PFSK-1 (cell line): Measurements from ENCODE around the gene LMX1A.

Source experiments
- FOXP2 ChIP-seq: optimal IDR thresholded peaks from 2 replicates; pipeline ENCODE3; 2011; ENCODE audit warnings: borderline replicate concordance, control low read depth, inconsistent platforms; ENCODE audit not compliant: insufficient read depth; ENCODE audit errors: extremely low read length, extremely low read depth
- POLR2AphosphoS5 ChIP-seq: IDR thresholded peaks from 2 replicates; pipeline ENCODE4 v1.6.1; 2012; ENCODE audit warnings: low read depth, mild to moderate bottlenecking, control low read depth, low read length, moderate library complexity
- REST ChIP-seq, 2 experiments: IDR thresholded peaks; 2 replicates each; pipeline versions ENCODE4 v1.6.1 to v1.8.0; 2011 to 2012; ENCODE audit warnings: low read depth in 2 of 2, low read length in 2 of 2, control low read depth in 1 of 2, inconsistent platforms in 1 of 2, mild to moderate bottlenecking in 1 of 2, moderate library complexity in 1 of 2; ENCODE audit not compliant: insufficient read depth in 1 of 2
- SIN3A ChIP-seq: IDR thresholded peaks from 2 replicates; pipeline ENCODE4 v1.6.1; 2012; ENCODE audit warnings: mild to moderate bottlenecking, low read length, moderate library complexity, borderline replicate concordance; ENCODE audit not compliant: insufficient read depth
- TAF1 ChIP-seq: IDR thresholded peaks from 2 replicates; pipeline ENCODE4 v1.6.1; 2012; ENCODE audit warnings: low read length, control low read depth, borderline replicate concordance; ENCODE audit not compliant: insufficient read depth

Gene LMX1A

DNA sequence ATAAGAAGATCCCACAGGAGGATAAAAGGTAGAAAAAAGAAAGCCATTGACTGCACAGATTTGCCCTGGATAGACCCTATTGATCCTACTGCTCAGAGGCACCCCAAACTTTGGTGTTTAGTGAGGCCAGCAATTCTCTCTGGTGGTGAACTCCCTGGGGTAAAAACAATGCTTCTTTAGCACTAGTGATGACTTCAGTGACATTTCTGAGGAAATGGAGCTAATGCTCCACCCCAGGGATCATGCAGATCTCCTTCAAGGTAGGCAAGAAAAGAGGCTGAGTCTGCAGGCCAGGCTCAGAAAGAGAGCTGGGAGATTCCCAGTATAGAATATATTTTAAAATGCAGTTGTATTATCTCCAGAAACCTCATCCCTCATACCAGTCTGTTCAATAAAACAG, 140.3 kb downstream of the LMX1A start:
- TF ChIP-seq FOXP2 = no peak
- no peak for TF ChIP-seq REST (IDR thresholded peaks at IDR 0.05; ENCODE audit: insufficient read depth in 1 of 2, low read depth in 2 of 2, low read length in 2 of 2)
- no peak for TF ChIP-seq SIN3A
- no peak for TF ChIP-seq POLR2AphosphoS5
- TF ChIP-seq TAF1 = no peak

DNA sequence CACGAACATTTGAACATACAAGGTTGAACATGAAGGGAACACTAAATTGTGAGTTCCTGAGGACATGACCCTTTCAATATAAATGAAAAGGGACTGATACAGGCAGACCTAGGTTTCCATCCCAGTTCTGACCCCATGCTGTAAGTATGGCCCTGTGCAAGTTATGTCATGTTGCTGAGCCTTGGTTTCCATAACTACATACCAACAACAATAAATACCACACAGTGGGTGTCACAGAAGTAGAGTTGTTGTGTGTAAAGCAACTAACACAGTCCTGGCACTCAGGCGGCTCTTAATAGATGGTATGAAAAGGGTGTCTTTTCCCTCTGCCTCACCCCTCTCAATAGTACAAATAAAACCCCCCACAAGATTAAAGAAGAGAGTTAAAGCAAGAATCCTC, 140.8 kb downstream of the LMX1A start:
- no peak for TF ChIP-seq REST (IDR thresholded peaks at IDR 0.05; ENCODE audit: insufficient read depth in 1 of 2, low read depth in 2 of 2, low read length in 2 of 2)
- no peak for TF ChIP-seq SIN3A
- TF ChIP-seq POLR2AphosphoS5 = no peak
- no peak for TF ChIP-seq TAF1
- no peak for TF ChIP-seq FOXP2

GRCh38 chr1:165212229-165212628, 144.3 kb downstream of the LMX1A start:
- no peak for TF ChIP-seq POLR2AphosphoS5

GRCh38 chr1:165207853-165208515, 148.5 kb downstream of the LMX1A start:
- no peak for TF ChIP-seq POLR2AphosphoS5
- TF ChIP-seq REST (IDR thresholded peaks at IDR 0.05; ENCODE audit: insufficient read depth in 1 of 2, low read depth in 2 of 2, low read length in 2 of 2) = no peak
- no peak for TF ChIP-seq SIN3A
- no peak for TF ChIP-seq TAF1
- TF ChIP-seq FOXP2 = no peak

DNA sequence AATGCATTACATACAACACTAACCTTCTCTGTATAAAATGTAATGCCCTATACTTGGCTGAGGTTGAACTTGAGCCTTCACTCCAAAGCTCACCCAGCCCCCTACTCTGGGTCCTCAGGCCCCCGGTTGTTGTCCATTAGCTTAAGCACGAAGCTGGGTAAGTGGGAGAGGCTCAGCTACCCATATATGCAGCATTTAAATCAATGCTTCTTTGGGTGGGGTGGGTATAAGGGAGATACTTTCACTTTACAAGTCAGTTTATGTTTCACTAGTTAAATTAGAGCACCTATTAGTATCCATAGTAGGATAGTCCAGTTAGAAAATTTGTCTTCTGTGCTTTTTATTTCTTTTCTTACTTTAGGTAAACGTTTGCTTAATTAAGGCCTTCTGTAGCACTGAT, 151.4 kb downstream of the LMX1A start:
- no peak for TF ChIP-seq FOXP2

DNA sequence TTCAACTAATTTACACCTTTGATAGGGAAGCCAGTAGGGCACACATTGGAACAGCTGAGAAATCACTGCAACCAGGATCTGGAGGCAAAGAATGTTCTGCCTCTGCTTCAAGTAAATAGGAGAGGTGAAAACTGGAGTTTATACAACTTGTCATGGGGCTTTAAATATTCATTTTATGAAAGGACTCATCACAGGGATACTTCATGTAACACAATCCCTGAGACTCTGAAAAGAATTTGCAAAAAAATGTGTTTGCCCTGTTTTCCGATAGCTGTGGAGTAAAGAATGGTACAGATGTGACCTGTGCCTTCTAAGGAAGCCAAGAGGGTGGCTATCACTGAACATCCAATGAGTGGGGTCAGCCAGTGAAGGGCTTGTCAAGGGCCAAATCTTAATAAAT, 152.0 kb downstream of the LMX1A start:
- TF ChIP-seq SIN3A (no peak), FOXP2 (no peak), TAF1 (no peak), POLR2AphosphoS5 (no peak), REST (IDR thresholded peaks at IDR 0.05; ENCODE audit: insufficient read depth in 1 of 2, low read depth in 2 of 2, low read length in 2 of 2) (no peak)
